ENCODE measurements around the gene DHX8. TPM values are rescaled to one million over a fixed set of nuclear protein-coding genes. Genes with fewer than 3 reads are reported as not detected.

DHX8 gene
- total RNA-seq, 1 donor from 2014 or later: 32.1 TPM

Small RNA genes lying within 50 kb of the gene (small RNA-seq; reads per million reads assigned to genes)
- gene RNU6-406P (ENCODE audit: low replicate concordance) (not detected), gene RNU6-971P (ENCODE audit: low replicate concordance) (not detected)

Other genes with a start within 250 kb of the DHX8 start
- gene RNU2-1, start 250.0 kb upstream of the DHX8 start, total RNA-seq: not detected
- 16.4 TPM for gene ARL4D, start 85.0 kb upstream of the DHX8 start, total RNA-seq
- 3.0 TPM for gene ETV4, start 62.4 kb downstream of the DHX8 start, total RNA-seq
- 10.9 TPM for gene MEOX1, start 177.9 kb downstream of the DHX8 start, total RNA-seq